ENCODE data around the gene MYL12A. TPM values are rescaled to one million over a fixed set of nuclear protein-coding genes. Genes with fewer than 3 reads are reported as not detected.
"Not testable (repeated sequence)": the region's sequence is repeated elsewhere in the genome, so short reads cannot be mapped to it uniquely, and the experiment has no call there.

Gene MYL12A
- total and polyA plus RNA-seq, 3 experiments from 2014 or later: 338 to 3,038 (median 348) TPM

DNA sequence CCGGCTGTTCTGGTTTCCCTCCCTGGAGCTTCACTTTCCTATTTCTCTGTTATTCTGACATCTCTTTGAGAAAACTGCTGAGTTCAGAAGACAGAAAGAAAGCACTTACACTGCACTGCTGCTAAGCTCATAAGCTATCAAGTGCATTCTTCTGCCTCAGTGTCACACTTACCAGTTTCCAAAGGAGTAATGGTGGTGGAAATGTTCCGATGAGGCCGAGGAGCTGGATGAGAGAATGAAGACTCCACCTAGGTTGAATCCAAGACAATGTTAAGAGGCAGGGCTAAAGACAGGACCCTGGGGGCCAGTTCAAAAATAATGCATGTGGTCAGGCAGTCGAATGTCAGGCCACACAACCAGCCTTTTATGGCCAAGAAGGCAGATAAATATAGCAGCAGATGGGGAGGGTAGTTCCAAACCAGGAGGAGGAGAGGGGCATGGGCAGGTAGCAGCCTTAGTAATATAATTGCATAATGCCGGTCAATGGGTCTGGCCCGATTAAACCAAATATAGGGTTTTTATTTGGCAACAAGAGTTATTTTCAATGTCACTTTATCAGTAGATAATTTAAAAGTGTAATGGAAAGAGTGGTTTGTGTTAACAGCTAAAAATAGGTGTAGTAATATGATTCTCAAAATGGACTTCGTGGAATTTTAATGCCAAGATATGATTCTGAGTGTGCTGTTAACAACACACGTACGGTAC is 27.8 kb upstream of the MYL12A start, which contains the start of gene MYOM1:
Gene MYOM1, minus strand, starts transcription at position 338 of the 705 bp plus-strand sequence. CDS start 4,745 bp downstream, outside the sequence.
- DNase-seq: no peak
- CTCF ChIA-PET: interaction anchor here (0.8 to 1.2 kb wide), 2 partner anchors 91 to 225 kb away, joined by 3 read pairs; no protein-coding TSS in a partner anchor
- Mint-ChIP-seq H3K27me3 (no peaks in the 10 kb centered on the region), H3K27ac (peak within 1 kb of the TSS in 1 of 8 donors; percentile 25), H3K4me1 (no peaks in the 10 kb centered on the region), H3K4me3 (no peak within 1 kb of the TSS), H3K36me3 (peaks cover 0 to 6% (median 4%) of the 10 kb centered on the region in 3 donors), H3K9me3 (no peaks in the 10 kb centered on the region)
- no peak within 1 kb of the TSS for H3K27ac ChIP-seq (ENCODE audit: low read depth, low read length)
- H3K36me3 ChIP-seq (ENCODE audit: insufficient read depth, low read length): no peaks in the 10 kb centered on the region
- H3K4me3 ChIP-seq (ENCODE audit: low read length): no peak within 1 kb of the TSS
- no peaks in the 10 kb centered on the region for H3K9me3 ChIP-seq (ENCODE audit: low read length)
- no peaks in the 10 kb centered on the region for H3K27me3 ChIP-seq (ENCODE audit: insufficient read depth, low read length, poor library complexity, severe bottlenecking)
- POLR2A ChIA-PET: interaction anchor here (0.6 kb wide), 2 partner anchors 201 to 260 kb away, joined by 4 to 5 read pairs; no protein-coding TSS in a partner anchor
- no peaks in the 10 kb centered on the region for H3K4me1 ChIP-seq (ENCODE audit: insufficient read depth, low read length)

DNA sequence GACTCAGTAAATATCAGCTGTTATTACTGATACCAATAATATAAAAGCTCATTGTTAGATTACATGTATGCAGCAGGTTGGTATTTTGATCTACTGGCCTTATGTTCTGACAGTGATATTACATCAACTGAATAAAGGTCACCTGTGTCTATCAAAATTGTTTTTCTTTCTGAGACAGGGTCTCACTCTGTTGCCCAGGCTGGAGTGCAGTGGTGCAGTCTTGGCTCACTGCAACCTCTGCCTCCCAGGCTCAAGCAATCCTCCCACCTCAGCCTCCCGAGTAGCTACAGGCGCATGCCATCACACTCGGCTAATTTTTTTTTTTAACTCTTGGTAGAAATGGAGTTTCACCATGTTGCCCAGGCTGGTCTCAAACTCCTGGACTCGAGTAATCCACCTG is 26.7 kb upstream of the MYL12A start:
- H3K27me3 Mint-ChIP-seq; H3K27ac Mint-ChIP-seq; H3K36me3 ChIP-seq (ENCODE audit: insufficient read depth, low read length); H3K4me1 ChIP-seq (ENCODE audit: insufficient read depth, low read length); POLR2A ChIA-PET; H3K9me3 ChIP-seq (ENCODE audit: low read length); H3K36me3 Mint-ChIP-seq; H3K4me3 Mint-ChIP-seq; DNase-seq; H3K4me3 ChIP-seq (ENCODE audit: low read length); H3K27me3 ChIP-seq (ENCODE audit: insufficient read depth, low read length, poor library complexity, severe bottlenecking); H3K9me3 Mint-ChIP-seq; H3K27ac ChIP-seq (ENCODE audit: low read depth, low read length); H3K4me1 Mint-ChIP-seq: not testable (repeated sequence)
- CTCF ChIA-PET: interaction anchor here (1.2 kb wide), 1 partner anchor 226 kb away, joined by 3 read pairs; no protein-coding TSS in a partner anchor

DNA sequence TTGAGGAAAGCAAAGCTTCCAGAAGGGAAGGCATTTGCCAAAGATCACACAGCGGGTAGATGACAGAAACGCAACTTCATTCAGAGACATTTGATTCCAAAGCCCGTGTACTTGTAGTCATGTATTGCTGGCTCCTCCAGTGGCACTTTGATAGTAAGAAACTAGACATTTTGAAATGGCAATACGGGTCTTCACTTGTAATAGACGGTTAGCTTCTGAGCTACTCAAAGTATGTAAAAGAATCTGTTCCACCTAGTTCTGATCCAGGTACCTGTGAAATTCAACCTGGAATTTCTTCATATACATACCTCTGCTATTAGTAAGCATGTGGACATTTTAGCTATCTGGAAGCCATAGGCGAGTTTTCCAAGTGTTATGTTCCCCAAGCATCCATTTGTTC is 26.1 kb upstream of the MYL12A start:
- no peak overlapping the region for H3K4me3 ChIP-seq (ENCODE audit: low read length)
- no peak overlapping the region for H3K27ac ChIP-seq (ENCODE audit: low read depth, low read length)
- Mint-ChIP-seq H3K4me1 (no peaks in the 10 kb centered on the region), H3K4me3 (no peak overlapping the region), H3K36me3 (peaks cover 0 to 6% (median 2%) of the 10 kb centered on the region in 3 donors), H3K9me3 (no peaks in the 10 kb centered on the region), H3K27ac (no peak overlapping the region), H3K27me3 (peaks cover 0 to under 1% of the 10 kb centered on the region in 2 donors)
- no peaks in the 10 kb centered on the region for H3K27me3 ChIP-seq (ENCODE audit: insufficient read depth, low read length, poor library complexity, severe bottlenecking)
- ChIA-PET CTCF (interaction anchor here (1.2 kb wide), 1 partner anchor 227 kb away, joined by 4 read pairs; no protein-coding TSS in a partner anchor), POLR2A (no interaction called here)
- no peaks in the 10 kb centered on the region for H3K4me1 ChIP-seq (ENCODE audit: insufficient read depth, low read length)
- H3K36me3 ChIP-seq (ENCODE audit: insufficient read depth, low read length): no peaks in the 10 kb centered on the region
- DNase-seq: no peak
- H3K9me3 ChIP-seq (ENCODE audit: low read length): no peaks in the 10 kb centered on the region

DNA sequence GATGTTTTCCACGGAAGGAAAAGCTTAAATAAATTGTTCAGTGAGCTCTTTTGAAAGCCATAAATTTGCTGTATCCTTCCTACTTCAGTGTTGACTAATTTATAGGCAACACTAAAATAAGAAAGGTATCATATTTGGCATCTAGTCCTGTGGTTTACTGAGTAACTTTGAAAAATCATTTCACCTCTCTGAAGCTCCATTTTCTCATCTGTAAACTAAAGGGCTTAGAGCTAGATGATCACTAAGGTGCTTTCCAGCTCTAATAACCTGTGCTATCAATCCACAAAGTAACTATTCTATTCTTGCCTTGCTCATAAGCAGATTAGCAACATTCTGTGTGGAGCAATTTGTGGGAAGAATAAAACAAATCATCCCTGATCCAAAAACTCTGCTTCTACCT is 24.2 kb upstream of the MYL12A start:
- H3K27me3 Mint-ChIP-seq: peaks cover 0 to 1% of the 10 kb centered on the region in 2 donors
- ChIA-PET POLR2A (no interaction called here), CTCF (no interaction called here)
- H3K4me1 ChIP-seq (ENCODE audit: insufficient read depth, low read length): no peaks in the 10 kb centered on the region
- H3K9me3 Mint-ChIP-seq: no peaks in the 10 kb centered on the region
- H3K27me3 ChIP-seq (ENCODE audit: insufficient read depth, low read length, poor library complexity, severe bottlenecking): no peaks in the 10 kb centered on the region
- no peak overlapping the region for H3K4me3 ChIP-seq (ENCODE audit: low read length)
- no peaks in the 10 kb centered on the region for H3K9me3 ChIP-seq (ENCODE audit: low read length)
- H3K36me3 ChIP-seq (ENCODE audit: insufficient read depth, low read length): no peaks in the 10 kb centered on the region
- no peak overlapping the region for H3K27ac Mint-ChIP-seq
- H3K36me3 Mint-ChIP-seq: peaks cover 0 to 6% (median 2%) of the 10 kb centered on the region in 3 donors
- no peaks in the 10 kb centered on the region for H3K4me1 Mint-ChIP-seq
- H3K27ac ChIP-seq (ENCODE audit: low read depth, low read length): no peak overlapping the region
- DNase-seq: no peak
- H3K4me3 Mint-ChIP-seq: no peak overlapping the region

DNA sequence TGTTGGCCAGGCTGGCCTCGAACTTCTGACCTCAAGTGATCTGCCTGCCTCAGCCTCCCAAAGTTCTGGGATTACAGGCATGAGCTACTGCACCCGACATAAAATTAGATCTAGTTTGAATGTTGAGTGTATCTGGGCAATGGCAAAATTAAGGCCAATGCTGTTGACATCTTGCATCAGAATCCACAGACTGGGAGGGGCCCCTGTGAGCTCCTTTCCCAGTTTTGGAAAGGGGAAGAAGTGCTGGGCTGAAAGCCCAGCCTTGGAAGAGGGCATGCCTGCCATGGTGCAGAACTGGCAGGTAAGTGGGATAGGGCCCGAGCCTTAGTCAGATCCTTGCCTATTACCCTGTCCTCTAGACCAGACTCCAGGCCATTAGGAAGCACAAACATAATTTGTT is 23.4 kb upstream of the MYL12A start:
- Histone ChIP-seq H3K4me3 (ENCODE audit: low read length) (no peak overlapping the region), H3K36me3 (ENCODE audit: insufficient read depth, low read length) (no peaks in the 10 kb centered on the region), H3K27me3 (ENCODE audit: insufficient read depth, low read length, poor library complexity, severe bottlenecking) (no peaks in the 10 kb centered on the region), H3K4me1 (ENCODE audit: insufficient read depth, low read length) (no peaks in the 10 kb centered on the region), H3K9me3 (ENCODE audit: low read length) (no peaks in the 10 kb centered on the region), H3K27ac (ENCODE audit: low read depth, low read length) (no peak overlapping the region)
- no peak for DNase-seq
- Mint-ChIP-seq H3K27ac (no peak overlapping the region), H3K36me3 (peaks cover 0 to 6% (median 2%) of the 10 kb centered on the region in 3 donors), H3K4me3 (no peak overlapping the region), H3K27me3 (peaks cover 0 to 1% of the 10 kb centered on the region in 2 donors), H3K9me3 (no peaks in the 10 kb centered on the region), H3K4me1 (no peaks in the 10 kb centered on the region)
- CTCF ChIA-PET: no interaction called here
- POLR2A ChIA-PET: no interaction called here

DNA sequence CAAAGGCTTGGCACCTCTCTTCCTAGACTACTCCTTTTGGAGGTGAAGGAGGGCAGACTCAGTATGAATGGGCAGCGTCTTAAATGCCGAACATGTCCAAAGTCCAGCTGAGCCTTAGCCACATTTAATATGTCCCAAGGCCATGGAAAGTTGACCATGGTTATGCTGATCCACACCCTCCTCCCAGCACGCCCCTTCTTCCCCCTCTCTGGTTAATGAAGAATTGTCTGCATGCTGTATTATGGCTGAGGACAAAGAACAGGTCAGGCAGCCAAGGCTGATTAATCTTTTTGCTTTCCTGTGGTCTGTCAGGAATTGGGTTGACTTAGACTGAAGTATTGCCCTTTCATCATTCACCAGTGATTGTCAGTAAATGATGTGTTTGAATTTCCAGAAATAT is 22.0 kb upstream of the MYL12A start:
- Histone ChIP-seq H3K4me1 (ENCODE audit: insufficient read depth, low read length) (no peaks in the 10 kb centered on the region), H3K4me3 (ENCODE audit: low read length) (no peak overlapping the region), H3K27me3 (ENCODE audit: insufficient read depth, low read length, poor library complexity, severe bottlenecking) (no peaks in the 10 kb centered on the region), H3K36me3 (ENCODE audit: insufficient read depth, low read length) (no peaks in the 10 kb centered on the region), H3K9me3 (ENCODE audit: low read length) (no peaks in the 10 kb centered on the region), H3K27ac (ENCODE audit: low read depth, low read length) (no peak overlapping the region)
- Mint-ChIP-seq H3K9me3 (no peaks in the 10 kb centered on the region), H3K27me3 (peaks cover 0 to 1% of the 10 kb centered on the region in 2 donors), H3K4me1 (no peaks in the 10 kb centered on the region), H3K4me3 (no peak overlapping the region), H3K36me3 (peaks cover 0 to 6% (median 2%) of the 10 kb centered on the region in 3 donors), H3K27ac (no peak overlapping the region)
- no peak for DNase-seq
- POLR2A ChIA-PET: no interaction called here
- CTCF ChIA-PET: no interaction called here

DNA sequence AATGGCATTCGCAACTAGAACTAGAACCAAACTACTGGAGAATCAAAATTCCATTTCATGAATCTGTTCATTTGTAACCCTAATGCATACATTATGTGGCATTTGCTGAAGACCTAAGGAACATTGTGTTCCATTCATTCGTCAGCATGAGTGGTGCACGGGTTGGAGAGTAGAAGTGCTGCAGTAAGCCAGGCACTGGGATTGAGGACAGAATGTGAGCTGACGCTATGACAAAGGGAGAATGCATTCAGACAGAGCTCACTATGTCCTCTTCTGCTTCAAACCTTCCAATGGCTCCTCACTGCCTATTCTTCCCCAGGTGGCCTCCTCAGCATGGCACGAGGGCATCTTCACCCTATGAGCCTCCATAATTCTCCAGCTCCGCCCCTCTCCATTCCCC is 21.6 kb upstream of the MYL12A start:
- no peak overlapping the region for H3K27ac Mint-ChIP-seq
- H3K36me3 Mint-ChIP-seq: peaks cover 0 to 11% (median 4%) of the 10 kb centered on the region in 3 donors
- no peak overlapping the region for H3K4me3 Mint-ChIP-seq
- no peak for DNase-seq
- peaks cover 0 to 1% of the 10 kb centered on the region in 2 donors for H3K27me3 Mint-ChIP-seq
- CTCF ChIA-PET: no interaction called here
- Histone ChIP-seq H3K27ac (ENCODE audit: low read depth, low read length) (no peak overlapping the region), H3K27me3 (ENCODE audit: insufficient read depth, low read length, poor library complexity, severe bottlenecking) (no peaks in the 10 kb centered on the region), H3K9me3 (ENCODE audit: low read length) (no peaks in the 10 kb centered on the region), H3K36me3 (ENCODE audit: insufficient read depth, low read length) (no peaks in the 10 kb centered on the region), H3K4me3 (ENCODE audit: low read length) (no peak overlapping the region), H3K4me1 (ENCODE audit: insufficient read depth, low read length) (no peaks in the 10 kb centered on the region)
- peaks cover 0 to 4% (median 2%) of the 10 kb centered on the region in 3 donors for H3K4me1 Mint-ChIP-seq
- POLR2A ChIA-PET: no interaction called here
- H3K9me3 Mint-ChIP-seq: no peaks in the 10 kb centered on the region

DNA sequence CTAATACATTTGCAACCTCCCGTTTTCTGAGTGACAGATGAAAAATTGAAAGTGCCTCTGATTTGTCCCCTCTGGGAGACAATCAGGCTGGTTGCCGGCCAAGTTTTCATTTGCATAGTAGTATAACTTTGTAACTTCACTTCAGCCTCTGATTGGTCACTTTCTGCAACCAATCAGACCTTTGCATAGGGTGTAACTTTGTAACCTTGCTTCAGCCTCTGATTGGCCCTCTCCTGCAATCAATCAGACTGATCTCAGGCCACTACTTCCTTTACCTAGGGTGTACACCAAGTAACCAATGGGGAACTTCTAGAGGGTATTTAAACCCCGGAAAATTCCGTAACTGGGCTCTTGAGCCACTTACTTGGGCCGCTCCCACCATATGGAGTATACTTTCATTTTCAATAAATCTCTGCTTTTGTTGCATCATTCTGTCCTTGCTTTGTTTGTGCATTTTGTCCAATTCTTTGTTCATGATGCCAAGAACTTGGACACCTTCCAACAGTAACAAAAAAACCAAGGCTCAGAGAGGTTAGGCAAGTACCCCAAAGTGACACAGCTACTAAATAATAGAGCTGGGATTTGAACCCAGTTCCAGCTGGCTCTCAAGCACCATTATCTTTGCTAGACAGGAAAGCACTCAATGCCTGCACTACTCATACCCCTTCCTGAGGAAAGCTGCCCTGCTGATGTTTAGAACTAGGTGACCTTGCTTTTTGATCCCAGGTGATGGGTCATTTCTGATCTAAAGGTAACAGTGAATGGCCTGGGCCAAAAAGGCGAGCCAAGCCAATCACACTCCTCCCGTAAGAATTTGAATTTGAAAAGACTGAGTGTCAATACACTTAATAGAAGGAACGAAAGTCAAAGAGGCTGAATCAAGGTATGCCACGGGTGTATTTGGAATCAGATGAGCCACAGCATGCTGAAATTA is 16.9 kb upstream of the MYL12A start:
- ChIA-PET CTCF (interaction anchor here (0.5 kb wide), 1 partner anchor 372 kb away, joined by 3 read pairs; no protein-coding TSS in a partner anchor), POLR2A (interaction anchor here (1.2 kb wide), 1 partner anchor 17 kb away, joined by 4 read pairs; the partner anchor contains the start of gene MYL12A)
- H3K4me3 ChIP-seq (ENCODE audit: low read length): no peak overlapping the region
- Mint-ChIP-seq H3K27me3 (peaks cover 0 to 4% of the 10 kb centered on the region in 2 donors), H3K9me3 (no peaks in the 10 kb centered on the region), H3K36me3 (peaks cover 0 to 11% (median 3%) of the 10 kb centered on the region in 3 donors), H3K27ac (peak overlapping the region in 1 of 8 donors; percentile 39), H3K4me3 (no peak overlapping the region), H3K4me1 (peaks cover 0 to 5% (median 4%) of the 10 kb centered on the region in 3 donors)
- no peak for DNase-seq
- H3K9me3 ChIP-seq (ENCODE audit: low read length): no peaks in the 10 kb centered on the region
- H3K27ac ChIP-seq (ENCODE audit: low read depth, low read length): no peak overlapping the region
- no peaks in the 10 kb centered on the region for H3K27me3 ChIP-seq (ENCODE audit: insufficient read depth, low read length, poor library complexity, severe bottlenecking)
- no peaks in the 10 kb centered on the region for H3K4me1 ChIP-seq (ENCODE audit: insufficient read depth, low read length)
- no peaks in the 10 kb centered on the region for H3K36me3 ChIP-seq (ENCODE audit: insufficient read depth, low read length)

Data from CD8-positive, alpha-beta memory T cell (primary cell).